ENCODE measurements around the gene GDF2. TPM values are rescaled to one million over a fixed set of nuclear protein-coding genes. Genes with fewer than 3 reads are reported as not detected.

GDF2 gene
- total RNA-seq, 1 donor from 2014 or later, result not detected

- DNase-seq (ENCODE audit: low spot score), result no peak
These were observed 29.9 kb downstream of the GDF2 start for GRCh38 chr10:47351899-47352815.

- DNase-seq (ENCODE audit: low spot score), result no peak
These were observed 31.1 kb downstream of the GDF2 start for GRCh38 chr10:47353351-47353750.

- no peak for DNase-seq (ENCODE audit: low spot score)
These were observed 31.9 kb downstream of the GDF2 start for GRCh38 chr10:47354165-47354564.

GRCh38 chr10:47354900-47355299 lies 32.6 kb downstream of the GDF2 start:
- no peak for DNase-seq (ENCODE audit: low spot score)

- no peak for DNase-seq (ENCODE audit: low spot score)
These were observed 34.5 kb downstream of the GDF2 start for GRCh38 chr10:47356708-47357107.

GRCh38 chr10:47357131-47357582 lies 34.9 kb downstream of the GDF2 start:
- no peak for DNase-seq (ENCODE audit: low spot score)

- no peak for DNase-seq (ENCODE audit: low spot score)
These were observed 35.7 kb downstream of the GDF2 start for GRCh38 chr10:47357911-47358310.

- no peak for DNase-seq (ENCODE audit: low spot score)
These were observed 36.2 kb downstream of the GDF2 start for GRCh38 chr10:47358457-47358856.

GRCh38 chr10:47359101-47359500 lies 36.8 kb downstream of the GDF2 start:
- DNase-seq (ENCODE audit: low spot score), result no peak

GRCh38 chr10:47359626-47360418 lies 37.6 kb downstream of the GDF2 start:
- DNase-seq (ENCODE audit: low spot score), result no peak

GRCh38 chr10:47360419-47361040 lies 38.3 kb downstream of the GDF2 start:
- no peak for DNase-seq (ENCODE audit: low spot score)

GRCh38 chr10:47361293-47361692 lies 39.0 kb downstream of the GDF2 start:
- no peak for DNase-seq (ENCODE audit: low spot score)

- DNase-seq (ENCODE audit: low spot score), result no peak
These were observed 39.9 kb downstream of the GDF2 start for GRCh38 chr10:47362199-47362598.

GRCh38 chr10:47363781-47364180 lies 41.5 kb downstream of the GDF2 start:
- no peak for DNase-seq (ENCODE audit: low spot score)

GRCh38 chr10:47364366-47364765 lies 42.1 kb downstream of the GDF2 start:
- DNase-seq (ENCODE audit: low spot score), result no peak

GRCh38 chr10:47364911-47365310 lies 42.7 kb downstream of the GDF2 start:
- no peak for DNase-seq (ENCODE audit: low spot score)

- no peak for DNase-seq (ENCODE audit: low spot score)
These were observed 43.4 kb downstream of the GDF2 start for GRCh38 chr10:47365431-47366180.

GRCh38 chr10:47366181-47366631 lies 44.0 kb downstream of the GDF2 start:
- no peak for DNase-seq (ENCODE audit: low spot score)

- no peak for DNase-seq (ENCODE audit: low spot score)
These were observed 44.6 kb downstream of the GDF2 start for GRCh38 chr10:47366731-47367460.

- DNase-seq (ENCODE audit: low spot score), result no peak
These were observed 45.4 kb downstream of the GDF2 start for GRCh38 chr10:47367646-47368045.
